CD4-positive, alpha-beta T cell treated with Interleukin-2 at 100 ng/mL for 4 hours (primary cell): Measurements from ENCODE around the gene SPIRE1.
"Not testable (repeated sequence)": the region's sequence is repeated elsewhere in the genome, so short reads cannot be mapped to it uniquely, and the experiment has no call there.

ENCODE experiments used
- DNase-seq: peaks from one replicate; pipeline ENCODE4 v3.0.0-alpha.2; 2020; ENCODE audit warnings: low spot score

Gene SPIRE1

GRCh38 chr18:12598181-12598930 is 59.6 kb downstream of the SPIRE1 start:
- DNase-seq, result no peak

GRCh38 chr18:12597760-12598159 is 60.1 kb downstream of the SPIRE1 start:
- DNase-seq, result no peak

- DNase-seq, result no peak
Observed at GRCh38 chr18:12595571-12596255, 62.2 kb downstream of the SPIRE1 start.

DNA sequence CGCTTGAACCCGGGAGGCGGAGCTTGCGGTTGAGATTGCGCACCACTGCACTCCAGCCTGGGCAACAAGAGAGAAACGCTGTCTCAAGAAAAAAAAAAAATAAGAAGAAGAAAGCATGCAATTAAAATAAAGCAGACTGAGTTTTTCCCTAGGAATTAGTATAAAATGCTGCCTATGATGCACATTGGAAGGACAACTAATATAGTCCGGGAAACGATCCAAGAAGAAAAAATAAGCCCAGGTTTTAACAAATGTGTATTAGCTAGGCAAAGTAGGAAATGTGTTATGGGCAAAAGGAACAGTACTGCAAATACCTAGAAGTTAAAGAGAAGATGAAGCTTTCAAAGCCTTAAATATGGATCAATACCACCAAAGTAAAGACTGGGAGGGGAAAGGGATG is 64.0 kb downstream of the SPIRE1 start:
- no peak for DNase-seq

DNA sequence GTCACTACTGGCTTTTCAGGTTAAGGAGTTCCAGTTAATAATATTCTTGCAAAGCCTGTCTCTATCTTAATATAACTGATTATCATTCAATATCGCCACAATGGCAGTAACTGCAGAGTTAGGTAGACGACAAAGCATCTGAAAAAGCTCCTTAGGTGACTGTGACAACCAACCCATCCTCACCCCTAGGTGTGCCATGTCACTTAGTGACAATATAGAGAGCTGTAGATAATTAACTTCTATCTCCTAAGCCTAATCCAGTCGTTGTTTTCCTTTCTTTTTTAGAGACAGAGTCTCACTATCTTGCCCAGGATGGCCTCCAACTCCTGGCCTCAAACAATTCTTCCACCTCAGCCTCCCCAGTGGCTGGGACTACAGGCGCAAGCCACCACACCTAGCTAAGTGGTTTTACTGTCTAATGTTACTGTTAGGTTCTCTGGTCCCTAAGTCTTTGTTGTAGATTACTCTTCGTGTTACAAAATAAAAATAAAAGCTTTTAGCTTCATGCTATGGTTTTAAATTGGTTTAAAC is 65.2 kb downstream of the SPIRE1 start:
- no peak for DNase-seq

GRCh38 chr18:12589448-12589847 is 68.5 kb downstream of the SPIRE1 start:
- no peak for DNase-seq

GRCh38 chr18:12586956-12587355 is 71.0 kb downstream of the SPIRE1 start:
- no peak for DNase-seq

DNA sequence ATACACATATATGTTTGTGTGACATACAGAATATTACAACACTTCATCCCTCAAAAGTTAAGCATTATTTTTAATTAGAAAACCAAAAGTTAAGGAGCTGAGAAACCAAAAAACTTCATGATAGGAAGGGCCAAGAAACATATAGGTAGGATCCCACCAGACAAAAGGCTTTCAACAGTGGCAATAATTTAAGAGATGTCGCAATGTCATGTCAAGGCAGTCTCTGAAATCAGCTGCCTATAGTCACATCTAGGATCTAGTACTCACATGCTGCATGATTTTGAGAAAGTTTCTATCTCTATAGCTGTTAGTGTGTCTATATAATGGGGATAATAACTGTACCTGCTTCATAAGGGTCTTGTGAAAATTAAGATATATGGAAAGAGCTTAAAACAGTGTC is 72.7 kb downstream of the SPIRE1 start:
- no peak for DNase-seq

GRCh38 chr18:12580630-12581342 is 77.1 kb downstream of the SPIRE1 start:
- DNase-seq, result no peak

DNA sequence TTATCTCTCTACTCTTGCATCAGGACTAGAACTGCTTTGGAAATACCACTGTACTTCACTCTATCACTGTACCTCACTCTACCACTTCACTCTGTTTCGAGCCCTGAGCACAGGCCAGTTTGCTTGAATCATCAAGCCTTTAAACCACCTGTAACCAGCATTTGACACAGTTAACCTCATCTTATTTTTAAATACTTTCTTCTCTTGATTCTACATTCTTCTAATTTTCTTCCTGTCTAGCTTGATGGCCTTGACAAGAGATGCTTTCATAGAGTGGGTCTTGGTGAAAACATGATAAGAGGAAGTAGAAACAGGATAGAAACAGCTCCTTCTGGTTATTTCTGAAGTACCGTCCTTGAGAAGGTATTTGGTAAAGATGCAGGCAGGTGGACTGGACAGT is 78.1 kb downstream of the SPIRE1 start:
- DNase-seq, result no peak

DNA sequence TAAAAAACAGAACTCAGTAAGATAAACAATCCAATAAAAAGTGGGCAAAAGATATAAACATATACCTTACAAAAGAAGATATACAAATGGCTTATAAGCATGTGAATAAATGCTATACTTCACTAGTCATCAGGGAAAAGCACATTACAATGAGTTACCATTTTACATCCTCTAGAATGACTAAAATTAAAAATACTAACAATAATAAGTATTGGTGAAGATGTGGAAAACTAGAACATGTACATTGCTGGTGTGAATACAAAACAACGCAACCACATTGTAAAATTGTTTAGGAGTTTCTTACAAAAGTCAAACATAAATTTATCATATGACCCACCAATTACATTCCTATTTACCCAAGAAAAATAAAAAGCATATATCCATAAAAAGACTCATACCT is 80.1 kb downstream of the SPIRE1 start:
- DNase-seq, result no peak

GRCh38 chr18:12574494-12575185 is 83.3 kb downstream of the SPIRE1 start:
- no peak for DNase-seq

DNA sequence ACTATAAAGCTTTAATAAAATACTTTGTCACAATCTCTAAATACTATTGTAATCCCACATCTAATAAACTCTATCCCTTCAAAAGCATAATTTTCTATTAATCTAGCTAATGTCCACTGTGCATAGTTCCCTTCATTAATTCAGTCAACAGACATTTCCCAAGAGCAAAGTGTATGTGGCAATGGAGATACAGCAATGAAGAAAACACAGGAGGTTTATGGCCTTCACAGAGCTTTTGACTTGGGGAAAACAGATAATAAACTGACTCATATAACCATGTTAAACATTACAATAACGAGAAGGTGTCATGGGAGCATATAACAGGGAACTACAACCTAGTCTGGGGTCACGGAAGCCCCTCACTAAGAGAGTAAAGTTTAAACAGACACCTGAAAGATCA is 86.3 kb downstream of the SPIRE1 start:
- DNase-seq, result no peak

DNA sequence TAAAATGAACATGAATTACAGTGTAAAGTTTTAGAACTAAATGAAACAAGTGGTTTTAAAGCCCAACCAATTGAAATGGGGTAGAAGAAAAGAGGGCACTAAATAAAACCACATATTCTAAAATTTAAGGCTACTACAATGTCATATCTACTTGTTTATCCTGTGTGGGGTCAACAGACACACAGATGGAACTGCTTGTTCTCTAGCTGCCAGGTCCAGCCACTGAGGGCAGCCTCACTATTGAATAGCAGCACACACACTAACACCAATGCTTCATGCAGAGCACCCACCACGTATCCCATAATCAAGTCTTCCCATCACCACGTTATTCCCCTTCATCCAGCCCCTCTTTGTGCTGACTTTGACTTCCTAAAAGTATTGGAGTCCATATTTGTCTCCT is 88.1 kb downstream of the SPIRE1 start:
- DNase-seq, result no peak

DNA sequence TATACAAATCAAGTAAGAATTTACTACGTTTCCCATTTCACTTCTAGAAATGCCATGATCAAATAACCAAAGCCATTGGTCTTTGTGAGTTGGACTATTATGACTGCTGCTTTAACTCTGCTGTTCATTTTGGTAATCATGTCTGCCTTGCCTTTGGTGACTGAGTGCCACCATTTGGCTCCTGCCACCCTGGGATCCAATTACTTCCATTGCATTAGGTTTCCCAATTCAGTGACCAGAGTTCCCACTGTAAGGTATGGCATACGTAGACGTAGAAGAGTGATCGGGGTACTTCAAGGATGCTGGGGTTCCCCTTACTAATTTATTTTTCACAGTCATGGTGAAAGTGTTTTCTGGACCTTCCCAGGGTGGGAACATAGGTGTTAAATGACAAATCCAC is 90.1 kb downstream of the SPIRE1 start:
- no peak for DNase-seq

DNA sequence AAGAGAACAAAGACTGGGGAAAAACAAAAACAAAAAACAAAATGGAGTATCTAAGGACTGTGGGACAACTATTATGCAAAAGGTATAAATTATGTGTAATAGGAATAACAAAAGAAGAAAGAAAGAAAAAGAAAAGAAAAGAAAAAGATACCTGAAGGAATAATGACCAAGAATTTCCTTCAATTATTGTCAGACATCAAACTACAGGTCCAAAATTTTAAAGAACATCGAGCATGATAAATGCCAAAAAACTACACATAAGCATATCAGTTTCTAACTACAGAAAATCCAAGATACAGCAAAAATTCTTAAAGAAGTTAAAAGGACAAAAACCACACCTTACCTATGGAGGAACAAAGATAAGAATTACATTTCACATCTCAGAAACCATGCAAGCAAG is 93.0 kb downstream of the SPIRE1 start:
- no peak for DNase-seq

GRCh38 chr18:12564378-12564777 is 93.5 kb downstream of the SPIRE1 start:
- DNase-seq, result no peak

- not testable (repeated sequence) for DNase-seq
Observed at GRCh38 chr18:12560600-12560999, 97.3 kb downstream of the SPIRE1 start.

GRCh38 chr18:12559319-12559718 is 98.6 kb downstream of the SPIRE1 start:
- DNase-seq, result no peak

DNA sequence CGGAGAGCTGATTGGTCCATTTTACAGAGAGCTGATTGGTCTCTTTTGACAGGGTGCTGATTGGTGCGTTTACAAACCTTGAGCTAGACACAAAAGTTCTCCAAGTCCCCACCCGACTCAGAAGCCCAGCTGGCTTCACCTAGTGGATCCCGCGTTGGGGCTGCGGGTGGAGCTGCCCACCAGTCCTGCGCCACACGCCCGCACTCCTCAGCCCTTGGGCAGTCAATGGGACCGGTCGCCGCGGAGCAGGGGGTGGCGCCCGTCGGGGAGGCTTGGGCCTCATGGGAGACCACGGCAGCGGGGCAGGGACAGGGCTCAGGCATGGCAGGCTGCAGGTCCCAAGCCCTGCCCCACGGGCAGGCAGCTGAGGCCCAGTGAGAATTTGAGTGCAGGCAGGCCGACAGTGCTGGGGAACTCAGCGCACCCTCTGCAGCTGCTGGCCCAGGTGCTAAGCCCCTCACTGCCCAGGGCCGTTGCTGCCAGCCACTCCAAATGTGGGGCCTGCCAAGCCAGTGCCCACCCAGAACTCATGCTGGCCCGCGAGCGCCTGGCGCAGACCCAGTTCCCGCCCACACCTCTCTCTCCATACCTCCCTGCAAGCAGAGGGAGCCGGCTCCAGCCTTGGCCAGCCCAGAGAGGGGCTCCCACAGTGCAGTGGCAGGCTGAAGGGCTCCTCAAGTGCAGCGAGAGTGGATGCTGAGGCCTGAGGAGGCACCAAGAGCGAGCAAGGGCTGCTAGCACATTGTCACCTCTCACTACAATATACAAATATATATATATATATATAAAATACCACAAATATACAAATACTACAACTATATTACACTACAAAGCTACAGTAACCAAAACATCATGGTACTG is 100.7 kb downstream of the SPIRE1 start:
- no peak for DNase-seq

GRCh38 chr18:12554796-12555388 is 103.0 kb downstream of the SPIRE1 start:
- DNase-seq, result no peak
